ENCODE results near the gene SLC38A8. TPM values are rescaled to one million over a fixed set of nuclear protein-coding genes. Genes with fewer than 3 reads are reported as not detected.

The SLC38A8 gene
- total RNA-seq, 1 experiment from 2014 or later, result 0.35 TPM

DNA sequence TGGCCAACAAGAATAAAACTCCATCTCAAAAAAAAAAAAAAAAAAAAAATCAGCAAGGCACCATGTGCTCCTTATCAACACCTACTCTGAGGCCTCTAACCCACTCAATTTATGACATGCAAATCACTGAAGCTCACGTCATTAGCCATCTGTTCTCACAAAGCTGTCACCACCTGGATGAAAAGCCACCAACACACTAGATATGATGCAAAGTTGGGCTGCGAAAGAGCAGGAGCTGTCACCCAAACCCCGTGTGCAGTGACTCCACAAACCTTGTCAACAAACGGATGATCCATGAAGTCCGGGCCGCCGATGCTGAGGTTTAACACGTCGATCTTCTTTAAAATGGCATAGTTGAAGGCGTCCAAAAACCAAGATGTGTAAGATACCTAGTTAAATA is 48.9 kb upstream of the SLC38A8 start:
- H3K27me3 Mint-ChIP-seq (ENCODE audit: low read depth), result no peaks in the 10 kb centered on the region
- H3K56ac ChIP-seq (ENCODE audit: insufficient read length, low read depth, low read length), result no peak overlapping the region
- no peak overlapping the region for H4K8ac ChIP-seq (replicated peaks; ENCODE audit: insufficient read length, low read depth, low read length)
- H3K9ac ChIP-seq (ENCODE audit: extremely low read depth, insufficient read length, low read length), result no peak overlapping the region
- H3K4me3 Mint-ChIP-seq, result no peak overlapping the region
- H3K36me3 Mint-ChIP-seq (ENCODE audit: insufficient read depth in 1 of 3, low read depth in 3 of 3), result peaks cover 11 to 80% (median 72%) of the 10 kb centered on the region in 3 experiments; a peak in 6 of 7 replicates
- no peak overlapping the region for H3K4ac ChIP-seq (ENCODE audit: low read depth, low read length)
- no peak overlapping the region for H2BK15ac ChIP-seq (ENCODE audit: low read depth, low read length)
- H3K79me1 ChIP-seq (ENCODE audit: insufficient read depth, low read depth, low read length, poor library complexity, severe bottlenecking), result no peaks in the 10 kb centered on the region
- H4K91ac ChIP-seq (ENCODE audit: insufficient read length, low read depth, low read length), result no peak overlapping the region
- no peak overlapping the region for H3T11ph ChIP-seq (ENCODE audit: low read length)
- H4K20me1 ChIP-seq (ENCODE audit: control insufficient read depth, insufficient read depth, insufficient read length), result peaks cover 2% of the 10 kb centered on the region
- no peaks in the 10 kb centered on the region for H3K4me1 ChIP-seq (ENCODE audit: insufficient read depth, low read length)
- no peak overlapping the region for H2BK12ac ChIP-seq (ENCODE audit: insufficient read length, low read depth, low read length)
- TF ChIP-seq, protein P1, sequence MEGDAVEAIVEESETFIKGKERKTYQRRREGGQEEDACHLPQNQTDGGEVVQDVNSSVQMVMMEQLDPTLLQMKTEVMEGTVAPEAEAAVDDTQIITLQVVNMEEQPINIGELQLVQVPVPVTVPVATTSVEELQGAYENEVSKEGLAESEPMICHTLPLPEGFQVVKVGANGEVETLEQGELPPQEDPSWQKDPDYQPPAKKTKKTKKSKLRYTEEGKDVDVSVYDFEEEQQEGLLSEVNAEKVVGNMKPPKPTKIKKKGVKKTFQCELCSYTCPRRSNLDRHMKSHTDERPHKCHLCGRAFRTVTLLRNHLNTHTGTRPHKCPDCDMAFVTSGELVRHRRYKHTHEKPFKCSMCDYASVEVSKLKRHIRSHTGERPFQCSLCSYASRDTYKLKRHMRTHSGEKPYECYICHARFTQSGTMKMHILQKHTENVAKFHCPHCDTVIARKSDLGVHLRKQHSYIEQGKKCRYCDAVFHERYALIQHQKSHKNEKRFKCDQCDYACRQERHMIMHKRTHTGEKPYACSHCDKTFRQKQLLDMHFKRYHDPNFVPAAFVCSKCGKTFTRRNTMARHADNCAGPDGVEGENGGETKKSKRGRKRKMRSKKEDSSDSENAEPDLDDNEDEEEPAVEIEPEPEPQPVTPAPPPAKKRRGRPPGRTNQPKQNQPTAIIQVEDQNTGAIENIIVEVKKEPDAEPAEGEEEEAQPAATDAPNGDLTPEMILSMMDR (conservative IDR thresholded peaks at IDR 0.05), result no peak
- H3K14ac ChIP-seq (ENCODE audit: insufficient read depth, low read length), result no peak overlapping the region
- no peaks in the 10 kb centered on the region for H3K4me1 Mint-ChIP-seq
- no CpG with 5 or more reads among the region's 10 CpGs for WGBS (ENCODE audit: extremely low coverage, insufficient read length, low lambda C conversion rate)
- H2BK20ac ChIP-seq (ENCODE audit: low read depth, low read length, poor library complexity, severe bottlenecking), result no peak overlapping the region
- no peak overlapping the region for H3K4me2 ChIP-seq (ENCODE audit: insufficient read depth, insufficient read length, low read length)
- no peaks in the 10 kb centered on the region for H3K79me2 ChIP-seq (ENCODE audit: insufficient read depth, low read length)
- no peak overlapping the region for H3K18ac ChIP-seq (ENCODE audit: insufficient read length, low read depth, low read length)
- no peaks in the 10 kb centered on the region for H3K9me3 Mint-ChIP-seq
- H3K23me2 ChIP-seq (ENCODE audit: insufficient read length, low read depth, low read length, poor library complexity, severe bottlenecking), result no peaks in the 10 kb centered on the region
- no peaks in the 10 kb centered on the region for H3K9me3 ChIP-seq (ENCODE audit: control insufficient read depth, low read depth, low read length)
- H2AFZ ChIP-seq (ENCODE audit: low read length), result no peak overlapping the region
- H3K27ac Mint-ChIP-seq, result no peak overlapping the region
- no peak overlapping the region for H2BK5ac ChIP-seq (ENCODE audit: insufficient read length, low read length)
- no peak overlapping the region for H4K5ac ChIP-seq (ENCODE audit: insufficient read length, low read depth, low read length)
- no peak overlapping the region for H2AK5ac ChIP-seq (ENCODE audit: insufficient read length, low read length)
- no peak for DNase-seq
- no peak overlapping the region for H3K23ac ChIP-seq (ENCODE audit: insufficient read length, low read depth, low read length)
- H2BK120ac ChIP-seq (ENCODE audit: low read depth, low read length, poor library complexity, severe bottlenecking), result no peak overlapping the region
- no peak overlapping the region for H3K27ac ChIP-seq (ENCODE audit: insufficient read length, low read depth, low read length)
- no peaks in the 10 kb centered on the region for H3K27me3 ChIP-seq (ENCODE audit: insufficient read depth, low read length)
